BLaER1 treated with 17β-estradiol and CSF1 and Interleukin-3, amounts not matched to agents 10 nM and 100 nM (cell line): ENCODE data around the gene AKT2.

Experiments
- H3K27ac ChIP-seq, 11 experiments: shearing (Covaris generic); formaldehyde crosslinking; 2 replicates each; pipeline ENCODE4 v1.8.1; 2022
- H3K27me3 ChIP-seq, 11 experiments: shearing (Covaris generic); formaldehyde crosslinking; 2 replicates each; pipeline ENCODE4 v1.8.1; 2022
- H3K36me3 ChIP-seq, 11 experiments: shearing (Covaris generic); formaldehyde crosslinking; 2 replicates each; pipeline ENCODE4 v1.8.1; 2022
- H3K4me1 ChIP-seq, 10 experiments: shearing (Covaris generic); formaldehyde crosslinking; 2 replicates each; pipeline ENCODE4 v1.8.1; 2022
- H3K4me2 ChIP-seq, 11 experiments: shearing (Covaris generic); formaldehyde crosslinking; 2 replicates each; pipeline ENCODE4 v1.8.1; 2022
- H3K4me3 ChIP-seq, 10 experiments: shearing (Covaris generic); formaldehyde crosslinking; 2 replicates each; pipeline ENCODE4 v1.8.1; 2022
- H3K9ac ChIP-seq, 11 experiments: shearing (Covaris generic); formaldehyde crosslinking; 2 replicates each; pipeline ENCODE4 v1.8.1; 2022
- H3K9me3 ChIP-seq, 11 experiments: shearing (Covaris generic); formaldehyde crosslinking; replicated peaks in 1 of 11; 2 replicates each; pipeline ENCODE4 v1.8.1; 2022
- H4K20me1 ChIP-seq, 11 experiments: shearing (Covaris generic); formaldehyde crosslinking; 2 replicates each; pipeline ENCODE4 v1.8.1; 2022
- Cebpa-rat ChIP-seq, 11 experiments: shearing (Covaris generic); IDR thresholded peaks; 2 replicates each; pipeline ENCODE4 v1.8.1; 2022

Gene AKT2

DNA sequence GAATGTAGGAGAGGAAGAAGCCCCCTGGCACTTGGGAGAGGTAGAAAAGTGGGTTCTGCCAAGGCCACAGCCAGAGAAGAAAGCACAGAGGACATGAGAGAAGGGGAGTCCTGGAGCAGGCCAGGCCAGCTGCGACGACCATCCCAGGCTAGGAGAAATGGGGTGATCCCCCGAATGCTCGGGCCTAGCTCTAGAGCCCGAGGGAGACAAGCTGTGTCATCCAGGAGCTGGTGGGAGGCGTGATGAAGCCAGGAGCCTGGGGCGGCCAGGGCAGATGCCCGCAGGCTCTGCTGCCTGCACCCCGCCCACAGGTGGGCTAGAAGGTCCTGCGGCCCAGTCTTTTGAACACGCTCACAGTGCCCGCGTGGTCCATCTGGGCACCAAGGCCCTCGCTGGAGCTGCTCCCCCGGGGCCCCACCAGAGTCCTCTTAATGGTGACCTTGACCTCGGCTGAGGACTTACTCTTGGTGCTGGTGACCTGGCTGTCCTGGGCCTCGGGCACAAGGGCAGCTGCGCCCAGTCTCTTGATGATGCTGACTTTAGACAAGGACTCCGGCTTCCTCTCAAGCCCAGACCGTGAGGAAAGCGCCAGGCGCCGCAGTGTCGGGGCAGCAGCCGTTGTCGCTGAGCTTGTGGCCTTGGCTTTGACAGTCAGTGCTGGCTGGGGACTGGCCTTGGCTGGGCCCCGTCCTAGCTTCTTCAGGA is 36.6 kb upstream of the AKT2 start:
- no peaks in the 10 kb centered on the region for H3K27me3 ChIP-seq
- H3K27ac ChIP-seq: peak overlapping the region in 1 of 11 experiments; percentile 4; a peak in 2 of 22 replicates
- TF ChIP-seq Cebpa-rat (IDR thresholded peaks at IDR 0.05): no peak
- H3K9me3 ChIP-seq: no peaks in the 10 kb centered on the region
- peaks cover 0 to 9% (median 0%) of the 10 kb centered on the region in 10 experiments; a peak in 3 of 20 replicates for H3K4me1 ChIP-seq
- H3K36me3 ChIP-seq: peaks cover 74 to 99% (median 91%) of the 10 kb centered on the region in 11 experiments
- no peak overlapping the region for H3K4me2 ChIP-seq
- peak overlapping the region in 1 of 11 experiments; percentile 40; a peak in 1 of 22 replicates for H3K9ac ChIP-seq
- peaks cover 0 to 29% (median 0%) of the 10 kb centered on the region in 11 experiments; a peak in 5 of 22 replicates for H4K20me1 ChIP-seq
- no peak overlapping the region for H3K4me3 ChIP-seq

DNA sequence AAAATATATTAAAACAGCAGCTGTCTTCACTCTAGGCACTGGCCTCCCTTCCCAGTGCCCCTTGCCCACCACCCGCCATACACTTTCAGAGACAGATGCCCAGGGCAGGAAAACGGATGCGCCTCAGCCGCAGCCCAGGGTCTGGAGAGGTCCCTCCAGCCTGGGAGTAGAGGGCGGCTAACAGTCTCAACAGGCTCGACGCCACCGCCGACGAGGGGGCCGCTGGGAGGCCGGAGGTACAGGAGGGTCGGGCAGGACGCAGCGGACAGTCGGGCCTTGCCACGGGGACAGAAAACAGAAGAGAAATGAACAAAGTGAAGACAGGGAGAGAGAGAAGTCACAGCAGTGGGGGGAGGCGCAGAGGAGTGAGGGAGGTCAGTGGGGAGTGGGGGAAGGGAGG is 35.9 kb upstream of the AKT2 start:
- Histone ChIP-seq H3K4me3 (no peak overlapping the region), H4K20me1 (peaks cover 0 to 29% (median 0%) of the 10 kb centered on the region in 11 experiments; a peak in 5 of 22 replicates), H3K4me1 (peaks cover 0 to 10% (median 4%) of the 10 kb centered on the region in 10 experiments; a peak in 6 of 20 replicates), H3K4me2 (no peak overlapping the region), H3K9me3 (no peaks in the 10 kb centered on the region), H3K9ac (no peak overlapping the region), H3K27me3 (no peaks in the 10 kb centered on the region), H3K27ac (no peak overlapping the region; a peak in 1 of 22 replicates), H3K36me3 (peaks cover 72 to 99% (median 91%) of the 10 kb centered on the region in 11 experiments)
- TF ChIP-seq Cebpa-rat (IDR thresholded peaks at IDR 0.05): no peak

DNA sequence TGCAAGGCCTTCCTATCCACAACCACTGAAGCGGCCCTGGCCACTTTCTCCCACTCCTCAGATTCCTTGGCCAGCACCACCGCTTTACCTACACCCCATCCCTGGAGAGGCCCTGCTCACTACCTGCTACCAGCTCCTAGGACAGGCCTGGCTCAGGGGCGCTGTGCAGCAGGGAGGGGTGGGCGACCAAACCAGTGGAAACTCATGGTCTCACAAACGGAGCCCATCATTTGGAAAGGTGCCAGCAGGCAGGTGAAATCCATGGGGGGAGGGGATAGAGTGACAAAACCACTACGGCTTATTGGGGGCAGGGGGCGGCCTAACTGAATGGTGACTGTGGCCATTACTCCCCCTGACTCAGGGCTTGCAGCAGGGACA is 35.4 kb upstream of the AKT2 start:
- Histone ChIP-seq H3K4me2 (no peak overlapping the region), H3K27me3 (no peaks in the 10 kb centered on the region), H4K20me1 (peaks cover 0 to 29% (median 0%) of the 10 kb centered on the region in 11 experiments; a peak in 4 of 22 replicates), H3K36me3 (peaks cover 69 to 99% (median 86%) of the 10 kb centered on the region in 11 experiments), H3K27ac (no peak overlapping the region), H3K4me1 (peaks cover 0 to 11% (median 6%) of the 10 kb centered on the region in 10 experiments; a peak in 6 of 20 replicates), H3K9me3 (no peaks in the 10 kb centered on the region), H3K9ac (no peak overlapping the region), H3K4me3 (no peak overlapping the region)
- TF ChIP-seq Cebpa-rat (IDR thresholded peaks at IDR 0.05): no peak

DNA sequence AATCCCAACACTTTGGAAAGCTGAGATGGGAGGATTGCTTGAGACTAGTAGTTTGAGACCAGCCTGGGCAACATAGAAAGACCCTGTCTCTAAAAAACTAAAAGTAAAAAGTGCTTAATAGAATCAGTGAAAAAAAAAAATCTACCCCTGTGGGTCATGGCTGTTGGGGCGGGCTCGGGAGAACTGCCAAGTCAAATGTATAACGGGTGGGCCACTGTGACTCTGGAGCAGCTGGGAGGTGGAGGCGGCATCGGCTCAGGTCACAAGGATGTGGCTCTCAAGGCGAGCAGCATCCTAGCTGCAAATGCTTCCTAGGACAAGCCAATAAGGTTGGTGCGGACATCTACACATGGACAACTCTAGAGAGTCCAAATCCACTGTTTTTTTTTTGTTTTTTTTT is 32.2 kb upstream of the AKT2 start:
- no peak overlapping the region for H3K9ac ChIP-seq
- TF ChIP-seq Cebpa-rat (IDR thresholded peaks at IDR 0.05): no peak
- no peak overlapping the region for H3K27ac ChIP-seq
- peaks cover 0 to 10% (median 5%) of the 10 kb centered on the region in 11 experiments; a peak in 11 of 22 replicates for H3K9me3 ChIP-seq
- no peak overlapping the region for H3K4me3 ChIP-seq
- peaks cover 44 to 85% (median 56%) of the 10 kb centered on the region in 11 experiments for H3K36me3 ChIP-seq
- H3K4me2 ChIP-seq: no peak overlapping the region
- H4K20me1 ChIP-seq: peaks cover 0 to 14% (median 0%) of the 10 kb centered on the region in 11 experiments; a peak in 3 of 22 replicates
- H3K4me1 ChIP-seq: peaks cover 11 to 20% (median 16%) of the 10 kb centered on the region in 10 experiments; a peak in 18 of 20 replicates
- H3K27me3 ChIP-seq: no peaks in the 10 kb centered on the region

DNA sequence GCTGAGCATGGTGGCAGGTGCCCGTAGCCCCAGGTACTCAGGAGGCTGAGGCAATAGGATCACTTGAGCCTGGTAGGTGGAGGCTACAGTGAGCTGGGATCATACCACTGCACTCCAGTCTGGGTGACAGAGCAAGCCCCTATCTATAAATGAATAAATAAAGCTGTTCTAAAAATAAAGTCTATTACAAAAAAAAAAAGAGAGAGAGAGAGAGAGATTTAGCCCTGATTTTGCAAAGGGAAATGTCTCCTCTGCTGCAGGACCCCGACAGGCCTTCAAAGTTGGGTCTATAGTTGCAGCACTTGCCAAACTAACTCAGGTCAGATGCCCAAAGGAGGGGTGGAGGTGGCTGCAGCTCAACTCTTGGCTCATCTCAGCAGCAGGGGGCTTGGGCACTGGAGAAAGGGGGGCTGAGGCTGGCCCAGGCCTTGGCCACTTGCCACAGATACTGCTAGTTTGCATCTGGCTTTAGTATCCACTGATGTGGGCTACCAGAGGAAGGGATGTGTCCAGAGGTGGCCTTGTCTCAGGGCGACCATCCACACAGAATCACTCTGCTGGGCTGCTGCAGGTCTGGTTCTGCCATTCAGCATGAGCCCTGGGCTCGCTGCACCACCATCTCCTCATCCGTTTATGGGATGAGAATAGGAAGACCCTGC is 30.8 kb upstream of the AKT2 start:
- Histone ChIP-seq H3K4me1 (peaks cover 11 to 21% (median 14%) of the 10 kb centered on the region in 10 experiments; a peak in 18 of 20 replicates), H4K20me1 (peaks cover 0 to 12% (median 0%) of the 10 kb centered on the region in 11 experiments; a peak in 2 of 22 replicates), H3K27ac (no peak overlapping the region), H3K27me3 (no peaks in the 10 kb centered on the region), H3K4me3 (no peak overlapping the region), H3K4me2 (0 out of 22 replicates have a peak overlapping the region, but pooled peaks of 1 of the 11 experiments have one; percentile 15), H3K9me3 (peaks cover 0 to 22% (median 9%) of the 10 kb centered on the region in 11 experiments; a peak in 11 of 22 replicates), H3K9ac (no peak overlapping the region), H3K36me3 (peaks cover 30 to 71% (median 44%) of the 10 kb centered on the region in 11 experiments)
- TF ChIP-seq Cebpa-rat (IDR thresholded peaks at IDR 0.05): no peak

DNA sequence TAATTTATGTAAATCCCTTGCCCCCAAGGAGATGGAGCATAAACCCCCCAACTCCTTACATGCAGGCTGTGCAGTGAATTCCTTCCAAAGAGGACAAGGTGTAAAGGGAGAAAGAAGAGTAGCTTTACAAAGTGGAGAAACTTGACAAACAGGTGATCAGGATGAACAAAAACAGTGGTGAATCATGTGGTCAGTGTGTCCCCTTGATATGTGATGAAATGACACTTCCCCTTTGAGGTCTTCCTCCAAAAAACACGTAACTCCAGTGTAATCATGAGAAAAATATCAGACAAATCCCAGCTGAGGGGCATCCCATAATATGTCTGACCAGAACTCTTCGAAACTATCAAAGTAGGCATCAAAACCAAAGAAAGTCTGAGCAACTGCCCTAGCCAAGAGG is 29.5 kb upstream of the AKT2 start:
- peaks cover 11 to 21% (median 17%) of the 10 kb centered on the region in 10 experiments; a peak in 18 of 20 replicates for H3K4me1 ChIP-seq
- H3K9ac ChIP-seq: 0 out of 22 replicates have a peak overlapping the region, but pooled peaks of 1 of the 11 experiments have one; percentile 11
- H4K20me1 ChIP-seq: peaks cover 0 to 8% (median 0%) of the 10 kb centered on the region in 11 experiments; a peak in 1 of 22 replicates
- TF ChIP-seq Cebpa-rat (IDR thresholded peaks at IDR 0.05): no peak
- peaks cover 20 to 58% (median 33%) of the 10 kb centered on the region in 11 experiments; a peak in 19 of 22 replicates for H3K36me3 ChIP-seq
- peak overlapping the region in 1 of 11 experiments; percentile 17; a peak in 1 of 22 replicates for H3K27ac ChIP-seq
- H3K4me2 ChIP-seq: peak overlapping the region in 8 of 11 experiments; percentile 8 to 66 (median 28); a peak in 10 of 22 replicates
- no peaks in the 10 kb centered on the region for H3K27me3 ChIP-seq
- no peak overlapping the region for H3K4me3 ChIP-seq
- peaks cover 0 to 22% (median 9%) of the 10 kb centered on the region in 11 experiments; a peak in 11 of 22 replicates for H3K9me3 ChIP-seq

DNA sequence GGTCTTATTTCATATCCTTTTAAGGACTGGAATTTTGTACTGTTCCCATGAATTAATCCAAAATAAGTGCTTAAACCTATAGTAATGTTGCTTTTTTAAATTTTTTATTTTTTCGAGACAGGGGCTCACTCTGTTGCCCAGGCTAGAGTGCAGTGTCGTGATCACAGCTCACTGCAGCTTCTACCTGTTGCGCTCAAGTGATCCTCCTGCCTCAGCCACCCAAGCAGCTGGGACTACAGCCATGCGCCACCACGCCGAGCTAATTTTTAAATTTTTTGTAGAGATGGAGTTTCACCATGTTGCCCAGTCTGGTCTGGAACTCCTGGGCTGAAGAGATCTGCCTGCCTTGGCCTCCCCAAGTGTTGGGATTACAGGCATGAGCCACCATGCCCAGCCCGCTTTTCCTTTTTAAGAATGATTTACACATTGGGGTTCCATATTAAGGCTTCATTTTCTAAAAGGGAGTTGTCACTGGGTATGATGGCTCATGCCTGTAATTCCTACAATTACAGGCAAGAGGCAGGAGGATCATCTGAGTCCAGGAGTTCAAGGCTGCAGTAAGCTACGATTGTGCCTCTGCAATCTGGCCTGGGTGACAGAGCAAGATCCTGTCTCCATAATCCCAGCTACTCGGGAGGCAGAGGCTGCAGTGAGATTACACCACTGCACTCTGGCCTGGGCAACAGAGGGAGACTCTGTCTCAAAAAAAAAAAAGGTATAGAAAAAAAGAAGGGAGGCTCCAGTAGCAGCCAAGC is 28.3 kb upstream of the AKT2 start:
- no peak overlapping the region for H3K9ac ChIP-seq
- H4K20me1 ChIP-seq: peaks cover 0 to 8% (median 0%) of the 10 kb centered on the region in 11 experiments; a peak in 1 of 22 replicates
- no peaks in the 10 kb centered on the region for H3K27me3 ChIP-seq
- peaks cover 0 to 22% (median 9%) of the 10 kb centered on the region in 11 experiments; a peak in 11 of 22 replicates for H3K9me3 ChIP-seq
- no peak overlapping the region for H3K4me3 ChIP-seq
- H3K4me1 ChIP-seq: peaks cover 13 to 23% (median 18%) of the 10 kb centered on the region in 10 experiments; a peak in 18 of 20 replicates
- no peak overlapping the region for H3K4me2 ChIP-seq
- H3K27ac ChIP-seq: no peak overlapping the region
- no peak for TF ChIP-seq Cebpa-rat (IDR thresholded peaks at IDR 0.05)
- H3K36me3 ChIP-seq: peaks cover 15 to 46% (median 27%) of the 10 kb centered on the region in 11 experiments; a peak in 19 of 22 replicates

DNA sequence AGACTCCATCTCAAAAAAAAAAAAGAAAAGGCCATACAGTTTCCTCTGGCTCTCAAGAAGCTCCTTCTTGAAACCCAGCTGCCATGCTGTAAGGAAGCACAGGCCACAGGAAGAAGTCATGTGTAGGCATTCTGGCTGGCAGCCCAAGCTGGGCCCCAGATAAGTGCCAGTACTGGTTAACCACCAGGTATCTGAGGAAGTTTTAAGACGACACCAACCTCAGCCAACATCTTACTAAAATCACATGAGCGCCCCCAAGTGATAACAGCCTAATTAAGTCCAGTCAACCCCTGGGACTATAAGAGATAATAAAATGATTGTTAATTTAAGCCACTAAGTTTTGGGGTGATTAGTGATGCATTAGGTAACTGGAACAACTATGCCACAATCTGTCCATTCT is 27.4 kb upstream of the AKT2 start:
- Histone ChIP-seq H3K4me1 (peaks cover 13 to 32% (median 24%) of the 10 kb centered on the region in 10 experiments; a peak in 19 of 20 replicates), H3K36me3 (peaks cover 8 to 38% (median 21%) of the 10 kb centered on the region in 11 experiments; a peak in 16 of 22 replicates), H3K27ac (no peak overlapping the region), H3K4me3 (no peak overlapping the region), H3K9ac (no peak overlapping the region), H3K27me3 (no peaks in the 10 kb centered on the region), H3K9me3 (peaks cover 0 to 22% (median 9%) of the 10 kb centered on the region in 11 experiments; a peak in 11 of 22 replicates), H3K4me2 (peak overlapping the region in 1 of 11 experiments; percentile 6; a peak in 2 of 22 replicates), H4K20me1 (0 out of 22 replicates have a peak, but pooled peaks cover 0 to 3% (median 0%) of the 10 kb centered on the region in 11 experiments)
- no peak for TF ChIP-seq Cebpa-rat (IDR thresholded peaks at IDR 0.05)
